ENCODE measurements around the gene RANBP17. TPM values are rescaled to one million over a fixed set of nuclear protein-coding genes. Genes with fewer than 3 reads are reported as not detected.
"Not testable (repeated sequence)": the region's sequence is repeated elsewhere in the genome, so short reads cannot be mapped to it uniquely, and the experiment has no call there.

The RANBP17 gene
- total RNA-seq, 1 experiment from 2014 or later: 19.0 TPM

DNA sequence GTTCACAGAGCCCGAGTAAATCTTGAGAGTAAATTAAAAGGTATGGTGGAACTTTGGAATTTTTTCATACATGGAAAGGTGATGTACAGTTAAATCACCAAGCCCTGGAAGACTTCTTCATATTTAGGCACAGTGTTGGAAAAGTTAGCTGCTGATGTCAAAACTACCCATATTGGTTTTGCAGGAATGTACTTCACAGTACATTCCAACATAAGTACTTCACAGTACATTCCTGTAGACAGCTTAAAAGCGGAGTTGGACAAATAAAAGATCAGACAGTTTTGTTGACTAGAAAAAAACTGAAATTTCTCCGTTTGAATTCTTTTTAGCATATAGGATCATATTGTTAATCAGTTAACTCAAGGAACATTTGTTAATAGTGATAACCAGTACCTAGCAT lies 1.8 kb downstream of the RANBP17 start:
- POLR2A ChIA-PET: no interaction called here
- peaks cover 24% of the 10 kb centered on the region for H3K9me3 Mint-ChIP-seq (ENCODE audit: unreplicated experiment)
- DNase-seq (ENCODE audit: unreplicated experiment): no peak
- peaks cover 24% of the 10 kb centered on the region for H3K4me1 Mint-ChIP-seq (ENCODE audit: insufficient read depth, unreplicated experiment)
- BruUV-seq (replicated peaks): TSS peak; percentile 43
- CTCF ChIA-PET: interaction anchor here (0.5 to 1.4 kb wide), 2 partner anchors 72 to 596 kb away, joined by 3 to 4 read pairs; no protein-coding TSS in a partner anchor
- H3K36me3 Mint-ChIP-seq (ENCODE audit: insufficient read depth, unreplicated experiment): peaks cover 5% of the 10 kb centered on the region
- H3K4me3 Mint-ChIP-seq (ENCODE audit: unreplicated experiment): peak overlapping the region; percentile 68
- intact Hi-C loops (cut with micrococcal nuclease): loop anchor here (5.0 kb wide), 2 partner anchors 44 to 106 kb away; no protein-coding TSS in a partner anchor
- H3K27me3 Mint-ChIP-seq (ENCODE audit: insufficient read depth, unreplicated experiment): no peaks in the 10 kb centered on the region
- no peak for TF ChIP-seq CTCF (IDR thresholded peaks at IDR 0.05; ENCODE audit: unreplicated experiment)
- H3K27ac Mint-ChIP-seq (ENCODE audit: low read depth, unreplicated experiment): no peak overlapping the region

DNA sequence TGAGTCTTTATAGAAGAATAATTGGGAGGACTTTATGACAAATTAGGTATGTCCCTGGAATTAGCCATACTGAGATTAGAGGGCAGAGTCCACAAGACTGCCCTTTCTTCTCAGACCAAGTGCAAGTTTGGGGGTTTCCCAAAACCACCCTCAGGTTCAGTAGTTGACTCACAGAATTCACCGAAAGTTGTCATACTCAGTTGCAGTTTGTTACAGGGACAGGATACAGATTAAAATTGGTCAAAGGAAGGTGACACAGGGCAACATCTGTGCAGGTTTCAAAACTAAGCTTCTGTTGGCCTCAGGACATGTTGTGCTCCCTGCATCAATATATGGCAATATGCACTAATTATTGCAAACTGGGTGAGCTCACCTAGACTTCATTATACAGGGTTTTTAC lies 3.8 kb downstream of the RANBP17 start:
- ChIA-PET POLR2A (no interaction called here), CTCF (interaction anchor here (0.5 to 1.7 kb wide), 3 partner anchors 52 to 472 kb away, joined by 3 to 5 read pairs (median 3); no protein-coding TSS in a partner anchor)
- intact Hi-C loops (cut with micrococcal nuclease): no loop called here
- Mint-ChIP-seq H3K9me3 (ENCODE audit: unreplicated experiment) (peaks cover 10% of the 10 kb centered on the region), H3K4me3 (ENCODE audit: unreplicated experiment) (no peak overlapping the region), H3K4me1 (ENCODE audit: insufficient read depth, unreplicated experiment) (peaks cover 24% of the 10 kb centered on the region), H3K27me3 (ENCODE audit: insufficient read depth, unreplicated experiment) (no peaks in the 10 kb centered on the region), H3K36me3 (ENCODE audit: insufficient read depth, unreplicated experiment) (peaks cover 5% of the 10 kb centered on the region), H3K27ac (ENCODE audit: low read depth, unreplicated experiment) (no peak overlapping the region)
- no peak for DNase-seq (ENCODE audit: unreplicated experiment)
- no peak for TF ChIP-seq CTCF (IDR thresholded peaks at IDR 0.05; ENCODE audit: unreplicated experiment)
- no TSS peak for BruUV-seq (replicated peaks)

DNA sequence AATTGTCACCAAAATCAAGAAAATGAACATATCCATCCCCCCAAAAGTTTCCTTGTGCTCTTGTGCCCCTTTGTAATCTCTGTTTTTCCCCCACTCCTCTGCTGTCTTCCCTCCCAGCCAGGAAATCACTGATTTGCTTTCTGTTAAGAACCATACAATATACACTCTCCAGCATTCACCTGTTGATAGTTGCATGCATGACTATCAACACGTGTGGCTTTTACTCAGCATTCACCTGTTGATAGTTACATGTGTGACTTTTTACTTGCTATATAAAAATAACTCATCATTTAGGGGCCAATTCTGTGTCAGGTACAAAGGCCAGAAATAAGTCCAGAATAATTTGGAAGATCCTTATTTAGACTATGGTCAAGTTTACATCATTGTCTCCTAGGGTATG lies 6.0 kb downstream of the RANBP17 start:
- H3K9me3 Mint-ChIP-seq (ENCODE audit: unreplicated experiment): no peaks in the 10 kb centered on the region
- no peak overlapping the region for H3K27ac Mint-ChIP-seq (ENCODE audit: low read depth, unreplicated experiment)
- TF ChIP-seq CTCF (IDR thresholded peaks at IDR 0.05; ENCODE audit: unreplicated experiment): no peak
- POLR2A ChIA-PET: no interaction called here
- intact Hi-C loops (cut with micrococcal nuclease): no loop called here
- no peaks in the 10 kb centered on the region for H3K27me3 Mint-ChIP-seq (ENCODE audit: insufficient read depth, unreplicated experiment)
- H3K4me3 Mint-ChIP-seq (ENCODE audit: unreplicated experiment): no peak overlapping the region
- CTCF ChIA-PET: no interaction called here
- DNase-seq (ENCODE audit: unreplicated experiment): no peak
- peaks cover 20% of the 10 kb centered on the region for H3K4me1 Mint-ChIP-seq (ENCODE audit: insufficient read depth, unreplicated experiment)
- H3K36me3 Mint-ChIP-seq (ENCODE audit: insufficient read depth, unreplicated experiment): peaks cover 5% of the 10 kb centered on the region
- BruUV-seq (replicated peaks): no TSS peak

DNA sequence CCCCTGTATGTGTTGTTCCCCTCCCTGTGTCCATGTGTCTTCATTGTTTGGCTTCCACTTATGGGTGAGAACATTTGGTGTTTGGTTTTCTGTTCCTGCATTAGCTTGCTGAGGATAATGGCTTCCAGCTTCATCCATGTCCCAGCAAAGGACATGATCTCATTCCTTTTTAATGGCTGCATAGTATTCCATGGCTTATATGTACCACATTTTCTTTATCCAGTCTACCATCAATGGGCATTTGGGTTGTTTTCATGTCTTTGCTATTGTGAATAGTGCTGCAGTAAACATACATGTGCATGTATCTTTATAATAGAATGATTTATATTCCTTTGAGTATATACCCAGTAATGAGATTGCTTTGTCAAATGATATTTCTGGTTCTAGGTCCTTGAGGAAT lies 8.6 kb downstream of the RANBP17 start:
- H3K27me3 Mint-ChIP-seq (ENCODE audit: insufficient read depth, unreplicated experiment); DNase-seq (ENCODE audit: unreplicated experiment); H3K4me1 Mint-ChIP-seq (ENCODE audit: insufficient read depth, unreplicated experiment); H3K4me3 Mint-ChIP-seq (ENCODE audit: unreplicated experiment); BruUV-seq (replicated peaks); H3K36me3 Mint-ChIP-seq (ENCODE audit: insufficient read depth, unreplicated experiment); POLR2A ChIA-PET; H3K27ac Mint-ChIP-seq (ENCODE audit: low read depth, unreplicated experiment); intact Hi-C loops (cut with micrococcal nuclease): not testable (repeated sequence)
- H3K9me3 Mint-ChIP-seq (ENCODE audit: unreplicated experiment): peaks cover 22% of the 10 kb centered on the region
- CTCF ChIA-PET: interaction anchor here (0.6 kb wide), 3 partner anchors 20 to 1883 kb away, joined by 3 to 4 read pairs (median 3); no protein-coding TSS in a partner anchor

DNA sequence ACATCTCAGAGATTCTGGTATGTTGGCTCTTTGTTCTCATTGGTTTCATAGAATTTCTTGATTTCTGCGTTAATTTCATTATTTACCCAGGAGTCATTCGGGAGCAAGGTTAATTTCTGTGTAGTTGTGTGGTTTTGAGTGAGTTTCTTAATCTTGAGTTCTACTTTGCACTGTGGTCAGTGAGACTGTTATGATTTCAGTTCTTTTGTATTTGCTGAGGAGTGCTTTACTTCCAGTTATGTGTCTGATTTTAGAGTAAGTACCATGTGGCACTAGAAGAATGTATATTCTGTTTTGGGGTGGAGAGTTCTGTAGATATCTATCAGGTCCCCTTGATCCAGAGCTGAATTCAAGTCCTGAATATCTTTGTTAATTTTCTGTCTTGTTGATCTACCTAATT lies 12.2 kb downstream of the RANBP17 start:
- DNase-seq (ENCODE audit: unreplicated experiment): no peak
- intact Hi-C loops (cut with micrococcal nuclease): no loop called here
- no peaks in the 10 kb centered on the region for H3K27me3 Mint-ChIP-seq (ENCODE audit: insufficient read depth, unreplicated experiment)
- H3K4me1 Mint-ChIP-seq (ENCODE audit: insufficient read depth, unreplicated experiment): no peaks in the 10 kb centered on the region
- no peak for TF ChIP-seq CTCF (IDR thresholded peaks at IDR 0.05; ENCODE audit: unreplicated experiment)
- BruUV-seq (replicated peaks): no TSS peak
- peaks cover 32% of the 10 kb centered on the region for H3K9me3 Mint-ChIP-seq (ENCODE audit: unreplicated experiment)
- POLR2A ChIA-PET: no interaction called here
- H3K27ac Mint-ChIP-seq (ENCODE audit: low read depth, unreplicated experiment): no peak overlapping the region
- no peaks in the 10 kb centered on the region for H3K36me3 Mint-ChIP-seq (ENCODE audit: insufficient read depth, unreplicated experiment)
- CTCF ChIA-PET: interaction anchor here (0.7 kb wide), 1 partner anchor 93 kb away, joined by 4 read pairs; no protein-coding TSS in a partner anchor
- no peak overlapping the region for H3K4me3 Mint-ChIP-seq (ENCODE audit: unreplicated experiment)
